GM18858 (cell line): ENCODE data around the gene SYNRG.
"Not testable (repeated sequence)": the region's sequence is repeated elsewhere in the genome, so short reads cannot be mapped to it uniquely, and the experiment has no call there.

Source experiments
- ATAC-seq: cut with Tn5 transposase; IDR thresholded peaks from one replicate; pipeline ENCODE4 v1.9.1; 2021; ENCODE audit not compliant: unreplicated experiment

SYNRG gene

DNA sequence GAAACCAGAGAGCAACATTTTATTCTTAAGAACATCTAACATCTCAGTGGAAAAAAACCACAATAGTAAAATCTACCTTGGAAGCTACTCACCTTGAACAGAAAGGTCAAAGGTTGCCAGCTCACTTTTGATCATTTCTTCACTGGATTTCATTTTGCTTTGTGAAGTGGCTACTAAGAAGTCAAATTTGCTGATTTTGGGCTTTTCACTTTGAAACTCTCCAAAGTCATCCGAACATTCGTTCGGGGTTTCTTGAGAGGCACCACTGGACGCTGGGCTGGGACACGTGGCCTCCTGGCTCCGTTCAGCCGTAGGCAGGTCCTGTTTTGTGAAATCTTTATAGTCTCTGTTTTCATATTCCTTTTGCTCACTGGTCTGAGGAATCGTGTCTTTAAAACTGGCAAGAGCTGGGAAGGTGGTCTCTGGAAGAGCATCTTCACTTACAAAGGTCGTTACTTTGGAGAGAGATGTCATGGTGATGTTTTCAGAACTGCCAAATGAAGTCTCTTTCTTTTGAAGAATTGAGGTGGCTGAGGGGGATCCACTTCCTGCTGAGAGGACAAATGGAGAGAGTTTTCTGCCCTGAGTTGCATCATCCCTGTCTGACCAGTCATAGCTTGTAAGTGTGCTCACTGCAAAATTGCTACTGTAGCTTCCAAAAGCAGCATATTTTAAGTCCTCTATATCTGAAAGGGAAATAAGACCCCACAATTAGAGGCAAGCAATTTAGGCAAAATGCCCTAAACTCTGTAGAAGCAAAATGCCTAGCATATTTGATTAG is 67.1 kb downstream of the SYNRG start:
- ATAC-seq, result no peak

DNA sequence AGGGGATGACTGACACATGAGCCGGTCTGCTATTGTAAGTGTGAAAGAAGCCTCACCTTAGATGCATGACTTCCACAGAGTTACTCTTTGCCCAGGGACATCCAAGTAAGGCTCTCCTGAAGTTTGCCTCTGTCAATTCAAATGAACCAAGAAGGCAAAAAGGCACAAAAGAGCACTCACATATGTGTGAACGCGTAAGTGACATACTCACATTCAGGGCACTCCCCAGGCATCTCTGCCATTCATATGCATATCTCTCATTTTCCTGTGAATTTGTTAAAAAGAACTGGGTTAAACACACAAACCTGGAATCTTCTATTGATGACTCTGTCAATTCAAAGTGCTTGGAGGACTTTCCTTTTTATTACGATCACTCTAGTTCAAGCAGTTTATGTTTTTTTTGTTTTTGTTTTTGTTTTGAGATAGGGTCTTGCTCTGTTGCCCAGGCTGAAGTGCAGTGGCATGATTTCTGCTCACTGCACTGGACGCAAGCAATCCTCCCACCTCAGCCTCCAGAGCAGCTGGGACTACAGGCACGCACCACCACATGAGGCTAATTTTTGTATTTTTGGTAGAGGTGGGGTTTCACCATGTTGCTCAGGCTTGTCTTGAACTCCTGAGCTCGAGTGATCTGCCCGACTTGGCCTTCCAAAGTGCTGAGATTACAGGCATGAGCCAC is 70.1 kb downstream of the SYNRG start:
- ATAC-seq, result no peak

DNA sequence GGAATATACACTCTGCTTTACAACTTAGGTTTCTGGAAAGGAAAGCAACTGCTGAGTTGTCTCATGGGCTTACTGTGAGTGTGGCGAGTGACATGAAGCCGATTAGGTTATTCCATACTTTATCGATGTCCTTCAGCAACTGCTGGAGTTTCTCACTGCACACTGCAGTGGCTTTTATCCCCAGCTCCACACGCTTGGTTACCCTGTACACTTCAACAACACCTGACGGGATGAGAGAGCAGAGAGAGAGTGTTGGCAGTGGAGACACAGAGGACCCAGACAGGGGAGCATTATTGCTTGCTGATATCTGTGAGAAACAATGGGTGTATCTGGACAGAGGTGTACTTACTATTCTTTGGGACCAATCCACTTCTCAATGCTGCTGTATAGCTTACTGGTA is 73.3 kb downstream of the SYNRG start:
- ATAC-seq, result no peak

DNA sequence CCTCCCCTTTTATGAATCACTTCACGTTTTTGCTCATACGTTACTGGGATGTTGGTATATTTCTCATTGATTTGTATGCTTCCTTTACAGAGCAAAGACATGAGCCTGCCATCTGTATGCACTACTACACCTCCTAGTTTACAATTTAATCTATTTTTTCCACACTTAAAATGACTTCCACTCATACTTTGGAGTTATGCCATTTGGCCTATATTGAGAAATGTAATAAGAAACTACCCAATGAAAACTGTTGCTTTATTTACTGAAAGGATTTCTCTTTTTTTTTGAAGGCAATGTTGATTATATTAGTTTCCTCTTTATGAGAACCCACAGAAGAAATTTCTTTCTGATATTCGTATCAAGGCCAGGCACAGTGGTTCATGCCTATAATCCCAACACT is 76.5 kb downstream of the SYNRG start:
- ATAC-seq, result no peak

DNA sequence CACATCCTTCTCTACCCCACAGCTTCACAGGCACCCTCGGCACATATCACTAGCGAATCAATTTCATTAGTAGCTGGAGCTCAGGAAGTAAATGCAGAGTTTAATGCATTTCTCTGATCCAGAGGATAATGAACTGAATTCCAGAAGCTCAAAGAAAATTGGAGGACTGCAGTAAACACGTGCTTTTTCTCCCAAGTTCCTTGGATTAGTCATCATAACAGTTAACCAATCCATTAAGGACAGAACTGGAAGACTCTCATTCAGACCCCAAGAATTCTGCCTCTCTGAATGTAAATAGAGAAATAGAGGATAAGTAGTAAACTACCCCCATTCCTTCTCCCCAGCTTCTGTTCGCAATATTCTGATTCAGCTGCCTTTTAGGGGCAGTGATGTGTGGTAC is 78.8 kb downstream of the SYNRG start:
- ATAC-seq, result no peak

DNA sequence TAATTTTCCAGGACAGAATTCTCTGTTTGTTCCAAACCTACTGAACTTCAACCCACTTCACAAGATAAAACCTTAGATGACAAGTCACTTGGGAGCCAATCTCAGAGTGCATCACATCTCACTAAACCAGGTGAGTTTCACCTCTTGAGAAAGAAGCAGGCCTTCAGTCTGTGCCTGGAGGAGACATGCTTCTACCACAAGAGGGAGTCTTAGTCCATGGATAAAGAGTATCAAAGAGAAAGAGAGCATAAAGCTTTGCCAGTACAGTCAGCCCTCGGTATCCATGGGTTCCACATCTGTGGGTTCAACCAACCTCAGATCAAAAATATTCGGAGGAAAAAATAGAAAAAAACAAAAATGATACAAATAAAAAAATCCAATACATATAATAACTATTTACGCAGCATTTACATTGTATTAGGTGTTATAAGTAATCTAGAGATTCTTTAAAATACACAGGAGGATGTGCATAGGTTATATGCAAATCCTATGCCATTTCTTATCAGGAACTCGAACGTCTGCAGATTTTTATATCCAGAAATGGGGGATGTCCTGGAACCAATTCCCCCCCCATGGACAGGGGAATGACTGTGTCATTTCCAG is 81.9 kb downstream of the SYNRG start:
- no peak for ATAC-seq

DNA sequence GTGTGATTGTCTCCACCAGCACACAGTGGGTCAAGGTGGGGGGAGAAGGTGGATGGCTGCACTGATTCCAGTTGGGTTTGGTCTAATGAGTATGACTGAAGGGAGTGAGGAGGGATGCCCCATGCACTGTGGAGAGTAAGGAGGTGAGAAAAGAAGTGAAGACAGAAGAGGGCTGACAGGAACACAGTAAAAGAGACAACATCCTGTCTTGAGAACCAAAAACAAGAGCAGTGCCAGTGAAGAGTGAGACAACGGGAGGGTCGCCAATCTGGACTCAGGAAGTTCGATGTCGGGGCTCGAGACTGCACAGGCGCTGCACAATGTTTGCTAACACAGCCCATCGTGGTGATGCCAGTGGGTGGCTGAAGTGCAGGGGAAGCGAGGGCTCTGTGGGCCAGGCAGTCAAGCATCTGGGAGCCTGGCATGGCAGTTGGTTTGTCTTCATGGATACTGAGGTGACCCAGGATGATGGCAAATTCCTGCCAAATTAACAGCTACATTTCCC is 85.5 kb downstream of the SYNRG start:
- ATAC-seq, result no peak

DNA sequence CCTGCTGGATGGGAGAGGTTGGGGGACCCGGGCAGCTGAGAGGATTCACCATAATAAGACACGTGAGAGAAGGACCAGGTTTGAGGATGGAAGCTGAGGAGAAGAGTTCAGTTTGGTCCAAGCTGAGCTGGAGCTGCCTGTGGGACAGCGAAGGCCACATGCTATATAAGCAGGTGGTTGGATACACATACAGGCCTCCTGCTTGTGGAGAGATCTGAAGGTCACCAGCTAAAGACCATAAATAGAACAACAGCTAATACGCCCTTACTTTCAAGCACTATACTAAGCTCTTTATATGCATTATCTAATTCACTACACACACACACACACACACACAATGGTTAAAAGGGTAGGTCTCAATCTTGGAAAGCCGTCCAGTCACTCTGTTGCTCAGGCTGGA is 87.4 kb downstream of the SYNRG start:
- ATAC-seq, result no peak

DNA sequence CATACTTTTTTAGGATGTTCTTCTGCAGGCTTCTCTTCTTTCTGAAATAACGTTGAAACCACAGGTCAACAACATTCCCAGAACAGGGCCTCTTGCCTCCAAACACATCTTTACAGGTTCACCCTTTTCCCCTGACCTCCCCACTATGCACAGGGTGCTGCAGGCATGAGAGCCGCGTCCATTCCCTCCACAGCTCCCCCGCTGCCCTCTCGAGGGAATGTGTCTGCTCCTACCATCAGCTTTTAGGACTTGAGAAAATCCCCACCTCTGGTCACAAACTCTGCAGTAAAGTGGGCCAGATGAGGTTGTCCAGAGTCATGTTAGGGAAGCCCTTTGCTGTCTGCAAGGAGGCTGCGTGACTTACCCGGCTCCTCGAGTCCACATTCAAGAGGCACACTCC is 89.0 kb downstream of the SYNRG start:
- ATAC-seq, result no peak

DNA sequence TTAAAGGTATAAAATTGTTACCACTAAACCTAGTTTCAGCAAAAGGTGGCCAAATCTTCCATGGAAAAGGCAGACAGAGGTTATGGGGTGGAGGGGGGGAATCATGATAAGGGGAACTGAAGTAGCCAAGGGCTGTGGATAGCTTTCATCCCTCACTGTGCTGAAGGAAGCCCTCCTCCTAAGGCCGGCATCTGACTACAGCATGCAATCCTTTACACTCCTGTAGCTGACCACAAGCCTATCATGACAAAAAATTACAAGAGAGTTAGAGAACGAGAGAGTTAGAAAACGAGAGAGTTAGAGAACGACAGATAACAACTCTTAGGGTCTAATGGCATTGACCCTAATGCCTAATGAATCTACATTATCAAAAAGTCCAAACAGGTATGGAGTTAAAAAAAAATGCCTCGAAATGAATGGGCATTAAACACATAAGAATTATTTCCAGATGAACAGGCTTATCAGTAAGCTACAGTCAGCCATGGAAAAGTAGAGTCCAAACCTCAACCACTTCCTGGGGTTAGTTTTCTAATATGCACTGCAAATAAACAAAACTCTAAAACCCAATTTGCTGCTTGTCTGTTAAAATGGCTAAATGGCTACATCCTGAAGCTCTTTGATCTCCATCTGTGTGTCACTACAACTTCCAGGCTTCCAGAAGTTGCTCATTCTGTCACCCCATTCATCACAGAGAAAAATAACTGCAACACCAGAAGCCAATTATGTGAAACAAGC is 89.8 kb downstream of the SYNRG start:
- no peak for ATAC-seq

DNA sequence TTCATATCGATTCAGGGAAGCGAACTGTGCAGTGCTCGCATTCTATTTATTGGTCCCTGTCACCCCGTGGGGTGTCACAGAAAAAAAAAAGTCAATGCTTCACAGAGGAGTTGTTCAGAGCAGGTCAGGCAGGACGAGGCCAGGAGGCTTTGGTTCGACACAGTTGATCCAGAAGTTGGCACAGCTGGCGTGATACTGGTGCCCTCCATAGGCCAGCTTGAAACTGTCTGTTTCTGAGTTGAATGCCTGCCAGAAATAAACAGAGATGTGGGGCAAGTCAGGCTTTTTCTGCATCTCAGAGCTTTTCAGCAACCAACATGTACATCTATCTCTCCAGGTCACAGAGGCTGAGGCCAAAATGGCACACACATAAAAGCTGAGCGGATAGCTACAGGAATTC is 90.4 kb downstream of the SYNRG start:
- ATAC-seq, result no peak

DNA sequence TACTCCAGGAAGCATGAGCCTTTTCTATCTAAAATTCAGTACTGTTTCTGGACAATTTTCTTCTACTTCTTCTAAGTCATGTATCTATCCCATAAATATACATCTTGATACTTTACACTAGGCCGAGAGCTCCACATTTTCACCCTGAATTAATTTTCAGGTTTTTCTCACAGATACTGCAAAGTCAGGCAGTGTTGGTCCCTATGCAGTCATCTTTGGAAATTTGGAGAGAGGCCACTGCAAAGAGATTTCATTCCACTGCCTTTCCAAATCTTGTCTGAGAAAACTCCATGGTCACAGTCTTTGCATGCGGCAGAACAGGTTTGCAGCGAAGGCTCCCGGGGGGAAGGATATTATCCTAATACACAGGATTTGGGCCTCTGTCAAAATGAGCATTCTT is 91.3 kb downstream of the SYNRG start:
- no peak for ATAC-seq

DNA sequence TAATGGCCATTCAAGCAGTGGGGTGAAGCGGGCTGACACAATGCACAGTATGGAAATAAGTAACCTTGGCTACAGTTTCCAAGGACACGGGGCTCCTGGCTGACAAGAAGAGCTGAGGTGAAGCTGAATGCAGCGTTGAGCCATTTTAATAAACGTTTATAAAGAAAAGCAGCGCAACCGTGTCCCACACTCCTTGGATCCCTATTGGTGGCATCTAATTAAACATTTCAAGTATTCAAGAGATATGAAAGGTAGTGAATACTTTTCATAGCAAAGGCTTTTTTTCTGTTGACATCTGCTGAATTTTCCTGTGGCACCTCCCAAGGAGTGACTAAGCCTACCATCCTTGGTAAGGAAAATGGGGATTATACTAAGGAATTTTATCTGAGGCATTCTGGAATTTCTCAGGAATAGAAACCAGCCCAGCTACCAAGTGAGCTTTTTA is 93.1 kb downstream of the SYNRG start:
- ATAC-seq, result no peak

DNA sequence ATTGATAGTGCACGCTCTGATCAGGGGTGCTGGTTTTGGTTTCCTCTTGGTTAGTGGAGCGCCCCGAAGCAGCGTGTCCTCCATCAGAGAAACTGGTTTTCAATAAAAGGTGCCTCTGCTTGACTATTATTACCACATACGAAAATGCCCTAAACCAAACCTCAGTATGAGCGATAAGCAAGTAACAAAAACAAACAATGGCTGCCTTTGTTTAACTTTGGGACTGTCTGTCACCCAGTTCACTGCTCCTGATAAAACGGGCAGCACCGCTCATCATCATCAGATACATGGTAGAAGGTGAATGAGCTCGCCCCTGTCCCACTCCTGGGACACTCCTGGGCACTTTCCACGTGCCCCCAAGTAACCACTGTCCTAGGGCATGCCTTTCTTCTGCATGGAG is 95.5 kb downstream of the SYNRG start:
- no peak for ATAC-seq

DNA sequence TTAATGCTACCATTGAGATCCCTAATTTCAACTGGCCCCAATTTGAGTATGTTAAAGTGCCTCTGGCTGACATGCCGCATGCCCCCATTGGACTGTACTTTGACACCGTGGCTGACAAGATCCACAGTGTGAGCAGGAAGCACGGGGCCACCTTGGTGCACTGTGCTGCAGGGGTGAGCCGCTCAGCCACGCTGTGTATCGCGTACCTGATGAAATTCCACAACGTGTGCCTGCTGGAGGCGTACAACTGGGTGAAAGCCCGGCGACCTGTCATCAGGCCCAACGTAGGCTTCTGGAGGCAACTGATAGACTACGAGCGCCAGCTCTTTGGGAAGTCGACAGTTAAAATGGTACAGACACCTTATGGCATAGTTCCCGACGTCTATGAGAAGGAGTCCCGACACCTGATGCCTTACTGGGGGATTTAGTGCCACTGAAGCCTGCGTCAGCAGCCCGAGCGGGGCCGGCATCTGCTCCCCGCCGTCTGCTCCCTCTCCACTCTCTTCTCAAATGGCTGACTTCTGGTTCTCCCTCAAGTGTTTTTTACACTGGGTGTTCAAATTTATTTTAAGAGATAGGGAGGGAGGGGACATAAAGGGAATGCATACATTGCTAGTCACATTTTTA is 96.7 kb downstream of the SYNRG start:
- ATAC-seq, result no peak

DNA sequence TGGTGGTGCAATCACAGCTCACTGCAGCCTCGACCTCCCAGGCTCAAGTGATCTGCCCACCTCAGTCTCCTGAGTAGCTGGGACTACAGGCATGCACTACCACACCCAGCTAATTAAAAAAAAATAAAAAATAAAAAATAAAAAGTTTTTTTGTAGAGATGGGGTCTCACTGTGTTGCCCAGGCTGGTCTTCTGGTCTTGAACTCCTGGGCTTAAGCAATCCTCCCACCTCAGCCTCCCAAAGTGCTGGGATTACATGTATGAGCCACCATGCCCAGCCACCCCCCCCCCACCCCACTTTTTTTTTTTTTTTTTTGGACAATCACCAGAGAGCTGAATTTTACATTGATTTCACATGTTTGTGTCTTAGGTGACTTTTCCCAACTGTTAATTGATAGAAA is 97.6 kb downstream of the SYNRG start:
- not testable (repeated sequence) for ATAC-seq

DNA sequence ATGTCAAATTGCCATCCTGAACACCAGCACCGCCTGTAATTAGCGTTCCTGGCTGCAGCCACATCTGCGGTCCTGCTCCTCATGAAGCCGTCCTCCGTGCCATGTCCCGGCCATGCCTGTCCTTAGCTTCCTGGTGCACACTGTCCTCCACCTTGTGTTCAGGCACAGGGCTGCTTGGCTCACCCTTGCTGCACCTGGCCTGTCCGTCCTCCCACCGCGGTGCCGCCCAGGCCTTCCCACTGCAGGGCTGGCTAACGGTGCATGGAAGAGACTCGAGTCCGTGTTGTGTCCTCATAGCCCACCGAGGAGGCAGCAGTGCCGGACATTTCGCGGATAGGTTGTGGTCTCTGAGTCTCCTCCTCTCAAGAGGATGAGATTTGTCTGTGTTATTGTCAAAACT is 99.2 kb downstream of the SYNRG start:
- ATAC-seq, result no peak

DNA sequence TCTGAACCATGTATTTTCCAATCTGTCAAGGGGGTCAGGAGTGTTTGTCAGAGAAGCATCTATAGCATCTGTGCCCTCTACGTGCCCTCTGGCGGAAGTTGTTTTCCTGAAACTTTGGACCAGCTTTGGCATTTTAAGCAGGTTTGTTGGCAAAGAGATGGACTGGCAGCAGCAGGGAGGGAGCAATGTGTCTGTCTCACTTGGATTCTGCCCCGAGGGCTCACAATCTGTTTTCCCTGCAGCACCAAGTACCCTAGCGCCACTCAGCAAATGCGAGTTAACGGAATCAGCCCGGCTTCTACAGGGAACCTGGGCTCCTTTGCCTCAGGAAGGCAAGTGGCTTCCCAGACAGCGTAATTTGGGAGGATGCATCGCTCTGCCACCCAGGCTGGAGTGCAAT is 102.1 kb downstream of the SYNRG start:
- ATAC-seq, result no peak

DNA sequence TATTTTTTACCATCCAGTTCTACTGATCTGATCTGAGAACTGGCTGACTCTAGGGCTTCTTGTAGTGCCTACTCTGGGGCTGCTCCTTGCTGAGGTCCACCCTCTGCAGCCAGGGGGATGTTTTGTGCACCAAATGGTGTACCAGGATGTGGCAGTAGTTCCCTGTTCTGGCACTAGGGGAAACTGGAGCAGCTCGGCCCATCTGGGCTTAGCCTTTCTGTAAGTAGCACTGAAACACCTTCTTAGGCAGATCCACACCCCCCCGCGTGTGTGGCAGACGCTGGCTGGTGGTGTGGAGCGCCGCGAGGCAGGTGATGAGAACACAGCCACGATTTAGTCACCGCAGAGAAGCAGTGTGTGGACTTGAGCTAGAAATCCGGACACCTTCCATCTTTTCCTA is 102.5 kb downstream of the SYNRG start:
- no peak for ATAC-seq

DNA sequence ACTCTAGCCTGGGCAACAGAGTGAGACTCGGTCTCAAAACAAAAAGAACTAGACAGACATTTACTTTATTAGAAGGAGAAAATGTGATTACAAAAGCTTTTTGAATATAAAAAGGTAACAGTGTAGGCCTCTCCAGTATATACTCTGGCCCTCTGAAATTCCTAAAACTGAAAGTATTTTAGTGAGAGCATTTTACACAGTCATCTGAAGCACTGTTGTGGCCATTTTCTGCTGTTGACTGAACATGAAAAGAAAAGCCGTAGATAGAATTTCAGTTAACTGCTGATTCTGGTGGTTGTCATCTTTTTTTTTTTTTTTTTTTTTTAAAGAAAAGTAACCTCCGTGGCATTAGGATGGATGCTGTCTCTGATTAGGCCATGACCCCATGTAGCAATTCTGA is 103.9 kb downstream of the SYNRG start:
- ATAC-seq, result no peak

DNA sequence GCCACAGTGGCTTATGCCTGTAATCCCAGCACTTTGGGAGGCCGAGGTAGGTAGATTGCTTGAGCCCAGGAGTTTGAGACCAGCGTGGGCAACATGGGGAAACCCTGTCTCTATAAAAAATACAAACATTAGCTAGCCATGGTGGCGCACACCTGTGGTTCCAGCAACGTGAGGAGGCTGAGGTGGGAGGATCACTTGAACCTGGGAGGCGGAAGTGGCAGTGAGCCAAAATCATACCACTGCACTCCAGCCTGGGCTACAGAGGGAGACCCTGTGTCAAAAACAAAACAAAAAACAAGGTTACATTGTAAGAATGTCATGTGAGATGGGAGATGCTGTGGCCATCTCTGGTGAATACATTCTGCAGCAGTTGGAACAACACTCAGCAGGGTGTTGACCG is 106.1 kb downstream of the SYNRG start:
- no peak for ATAC-seq
